GM19395 (cell line): ENCODE results near the gene TAC3.
"Not testable (repeated sequence)": the region's sequence is repeated elsewhere in the genome, so short reads cannot be mapped to it uniquely, and the experiment has no call there.

Experiments used
- ATAC-seq: cut with Tn5 transposase; IDR thresholded peaks from one replicate; pipeline ENCODE4 v1.9.1; 2021; ENCODE audit warnings: mild to moderate bottlenecking, moderate library complexity; ENCODE audit not compliant: unreplicated experiment

Gene TAC3

GRCh38 chr12:57037264-57037663 lies 20.9 kb upstream of the TAC3 start:
- ATAC-seq: no peak

- no peak for ATAC-seq
These were observed 17.1 kb upstream of the TAC3 start for GRCh38 chr12:57033431-57033830.

- ATAC-seq: no peak
These were observed 15.5 kb upstream of the TAC3 start for GRCh38 chr12:57031789-57032188.

- peak; percentile 58 for ATAC-seq
These were observed 14.9 kb upstream of the TAC3 start for GRCh38 chr12:57031138-57031725.

- no peak for ATAC-seq
These were observed 13.1 kb upstream of the TAC3 start for GRCh38 chr12:57029457-57029856.

- ATAC-seq: no peak
These were observed 11.4 kb upstream of the TAC3 start for GRCh38 chr12:57027805-57028153.

GRCh38 chr12:57027011-57027804 lies 10.9 kb upstream of the TAC3 start:
- no peak for ATAC-seq

- no peak for ATAC-seq
These were observed 8.9 kb upstream of the TAC3 start for GRCh38 chr12:57025196-57025595.

- ATAC-seq: not testable (repeated sequence)
These were observed 6.0 kb upstream of the TAC3 start for GRCh38 chr12:57022324-57022723.

- no peak for ATAC-seq
These were observed 3.8 kb upstream of the TAC3 start for GRCh38 chr12:57019983-57020719.

GRCh38 chr12:57018906-57019305 lies 2.6 kb upstream of the TAC3 start:
- no peak for ATAC-seq

GRCh38 chr12:57018353-57018752 lies 2.0 kb upstream of the TAC3 start:
- ATAC-seq: not testable (repeated sequence)

- peak; percentile 74 for ATAC-seq
These were observed 3.5 kb downstream of the TAC3 start for GRCh38 chr12:57012600-57013465.

- peak; percentile 75 for ATAC-seq
These were observed 4.6 kb downstream of the TAC3 start for GRCh38 chr12:57011438-57012424.

- no peak for ATAC-seq
These were observed 5.6 kb downstream of the TAC3 start for GRCh38 chr12:57010627-57011247.

- no peak for ATAC-seq
These were observed 6.2 kb downstream of the TAC3 start for GRCh38 chr12:57009949-57010626.

GRCh38 chr12:57008178-57008577 lies 8.2 kb downstream of the TAC3 start:
- ATAC-seq: no peak

- no peak for ATAC-seq
These were observed 9.4 kb downstream of the TAC3 start for GRCh38 chr12:57006809-57007475.
